Stimulated activated CD4-positive, alpha-beta T cell treated with anti-CD3 and anti-CD28 coated beads, Interleukin-2, amount 100 ng/mL, for 24 hours (primary cell): ENCODE data around the gene CMIP.

Experiments
- DNase-seq, 2 donors: peaks; one replicate each; pipeline ENCODE4 v3.0.0-alpha.2; 2020

Gene CMIP

GRCh38 chr16:81482329-81483063 is 37.9 kb downstream of the CMIP start:
- no peak for DNase-seq

GRCh38 chr16:81483064-81483969 is 38.7 kb downstream of the CMIP start:
- DNase-seq = no peak

- no peak for DNase-seq
Measured at GRCh38 chr16:81483970-81484595, 39.5 kb downstream of the CMIP start.

- no peak for DNase-seq
Measured at GRCh38 chr16:81484908-81485624, 40.5 kb downstream of the CMIP start.

- no peak for DNase-seq
Measured at GRCh38 chr16:81485824-81486539, 41.4 kb downstream of the CMIP start.

- no peak for DNase-seq
Measured at GRCh38 chr16:81486540-81487061, 42.0 kb downstream of the CMIP start.

- no peak for DNase-seq
Measured at GRCh38 chr16:81487301-81487720, 42.7 kb downstream of the CMIP start.

- no peak for DNase-seq
Measured at GRCh38 chr16:81488687-81489411, 44.2 kb downstream of the CMIP start.

- no peak for DNase-seq
Measured at GRCh38 chr16:81489547-81490267, 45.1 kb downstream of the CMIP start.

- DNase-seq = no peak
Measured at GRCh38 chr16:81491541-81492188, 47.1 kb downstream of the CMIP start.

GRCh38 chr16:81492311-81492761 is 47.7 kb downstream of the CMIP start:
- DNase-seq = no peak

- no peak for DNase-seq
Measured at GRCh38 chr16:81492965-81493754, 48.6 kb downstream of the CMIP start.

GRCh38 chr16:81493755-81494433 is 49.3 kb downstream of the CMIP start:
- DNase-seq = peak; percentile 37 to 66

GRCh38 chr16:81494434-81494806 is 49.8 kb downstream of the CMIP start:
- no peak for DNase-seq

- no peak for DNase-seq
Measured at GRCh38 chr16:81494888-81495287, 50.3 kb downstream of the CMIP start.

- DNase-seq = no peak
Measured at GRCh38 chr16:81495321-81496234, 51.0 kb downstream of the CMIP start.

GRCh38 chr16:81496321-81496720 is 51.7 kb downstream of the CMIP start:
- no peak for DNase-seq
